Retina (tissue), 1 donor: ENCODE measurements around the gene DIP2C.

Experiments
- DNase-seq: peaks from one replicate; pipeline ENCODE4 v3.0.0-alpha.2; 2016

The DIP2C gene

DNA sequence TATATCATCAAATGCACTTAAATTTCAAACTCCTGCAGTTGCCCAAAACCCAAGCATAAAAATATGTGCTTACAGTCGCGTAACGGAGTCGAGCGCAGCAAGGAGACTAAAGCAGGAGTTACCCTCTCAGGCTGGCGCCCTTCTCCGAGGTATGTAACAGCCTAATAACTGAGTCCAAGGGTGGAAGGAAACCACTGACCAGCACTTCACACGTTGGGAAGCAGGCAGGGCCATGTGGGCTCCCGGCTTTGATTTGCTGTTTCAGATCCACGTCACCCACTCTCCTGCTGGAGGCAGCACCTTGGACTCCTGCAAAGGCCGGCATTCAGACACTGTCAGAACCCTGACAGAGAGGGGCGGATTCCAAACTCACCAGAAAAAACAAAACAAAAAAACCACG lies 123.8 kb downstream of the DIP2C start:
- no peak for DNase-seq

- no peak for DNase-seq
Observed at GRCh38 chr10:565146-565545, 124.3 kb downstream of the DIP2C start.

GRCh38 chr10:563827-564226 lies 125.6 kb downstream of the DIP2C start:
- DNase-seq, result no peak

- no peak for DNase-seq
Observed at GRCh38 chr10:562142-562541, 127.3 kb downstream of the DIP2C start.

DNA sequence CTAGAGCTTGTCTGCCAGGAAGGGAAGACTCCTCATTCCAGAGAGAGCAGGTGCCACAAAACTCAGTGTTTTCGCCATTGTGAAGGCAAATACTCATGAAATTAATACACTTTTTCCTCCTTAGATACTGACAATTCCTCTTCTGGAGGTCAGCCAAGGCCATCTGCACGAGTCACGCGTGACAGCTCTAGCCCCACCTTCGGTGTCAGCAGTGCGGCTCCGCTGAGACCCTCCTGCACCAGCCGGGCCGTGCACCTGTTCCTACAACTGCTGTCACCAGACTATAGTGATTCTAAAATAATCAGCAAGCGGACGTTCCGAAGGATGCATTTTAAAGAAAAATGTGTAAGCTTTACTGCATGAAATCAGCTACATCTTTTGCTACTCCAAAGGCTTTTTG lies 127.7 kb downstream of the DIP2C start:
- no peak for DNase-seq

DNA sequence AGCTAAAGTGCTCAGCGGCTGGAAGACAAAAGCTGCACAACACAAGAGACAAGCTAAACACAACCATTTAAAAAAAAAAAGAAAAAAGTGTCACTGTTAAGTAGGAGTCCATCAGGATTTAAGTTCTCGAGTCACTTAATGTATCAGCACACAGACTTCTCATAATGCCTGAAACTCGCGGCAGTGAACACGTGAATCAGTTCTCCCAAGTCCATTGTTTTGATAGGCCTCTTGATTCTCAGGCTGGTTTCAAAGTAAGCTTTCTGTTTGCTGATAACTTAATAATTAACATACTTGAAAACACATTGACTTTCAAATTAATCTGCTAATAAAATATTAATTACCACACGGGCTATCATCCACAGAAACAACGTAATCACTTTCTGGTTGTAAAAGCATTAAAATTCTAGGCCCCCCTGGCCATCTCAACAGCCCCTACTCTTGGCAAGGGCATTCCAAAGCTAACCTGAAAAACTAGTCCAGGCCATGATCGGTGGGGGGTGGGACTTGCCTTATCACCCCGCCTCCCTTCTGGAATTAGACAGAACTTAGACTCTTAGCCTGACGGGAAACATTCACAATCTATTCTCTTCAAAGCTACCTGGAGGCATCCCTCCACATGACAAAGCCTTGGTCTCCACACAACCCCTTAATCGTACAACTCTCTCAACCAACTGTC lies 129.0 kb downstream of the DIP2C start:
- no peak for DNase-seq

DNA sequence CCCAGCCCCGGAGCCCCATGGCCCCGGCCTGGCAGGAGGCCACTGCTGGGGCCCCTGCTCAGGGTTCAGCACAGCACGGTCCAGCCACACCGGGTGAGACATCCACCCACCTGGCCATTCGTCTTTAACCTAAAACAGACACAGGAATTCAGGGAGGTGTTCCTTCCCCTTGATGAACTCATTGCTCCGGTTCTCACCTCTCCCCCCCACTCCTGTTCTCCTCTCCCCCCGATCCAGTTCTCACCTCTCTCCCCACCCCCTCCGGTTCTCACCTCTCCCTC lies 129.8 kb downstream of the DIP2C start:
- no peak for DNase-seq

GRCh38 chr10:558891-559766 lies 130.3 kb downstream of the DIP2C start:
- no peak for DNase-seq

- no peak for DNase-seq
Observed at GRCh38 chr10:558364-558763, 131.1 kb downstream of the DIP2C start.

GRCh38 chr10:557792-558328 lies 131.6 kb downstream of the DIP2C start:
- no peak for DNase-seq

DNA sequence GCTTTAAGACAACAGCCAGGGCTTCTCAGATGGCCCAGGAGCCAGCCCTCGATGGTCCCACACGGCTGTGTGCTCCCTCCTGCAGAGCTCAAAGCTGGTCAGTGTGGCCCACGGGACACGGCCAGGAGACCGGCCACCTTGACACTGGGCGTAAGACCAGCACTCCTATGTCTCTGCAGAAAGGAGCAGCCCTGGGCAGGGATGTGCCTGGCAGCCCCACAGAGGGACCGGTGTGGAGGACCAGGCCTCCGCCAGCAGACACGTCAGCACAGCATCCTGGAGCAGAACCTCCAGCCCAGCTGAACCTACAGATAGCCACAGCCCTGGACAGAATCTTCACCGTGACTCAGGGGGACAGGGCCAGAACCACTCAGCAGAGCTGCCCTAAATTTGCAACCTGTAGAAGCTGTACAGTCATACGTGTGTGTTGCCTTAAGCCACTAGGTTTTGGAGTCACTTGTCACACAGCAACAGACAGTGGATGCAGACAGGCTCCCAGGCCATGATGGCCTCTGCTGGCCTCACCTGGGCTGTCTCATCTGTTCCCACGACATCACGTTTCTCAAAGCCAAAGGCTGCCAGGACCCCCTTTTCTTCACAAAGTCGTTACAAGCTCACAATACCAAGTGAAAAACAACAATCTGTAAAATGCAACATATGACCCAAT lies 132.4 kb downstream of the DIP2C start:
- no peak for DNase-seq

GRCh38 chr10:555682-556350 lies 133.7 kb downstream of the DIP2C start:
- DNase-seq, result no peak

GRCh38 chr10:555281-555680 lies 134.2 kb downstream of the DIP2C start:
- DNase-seq, result no peak

DNA sequence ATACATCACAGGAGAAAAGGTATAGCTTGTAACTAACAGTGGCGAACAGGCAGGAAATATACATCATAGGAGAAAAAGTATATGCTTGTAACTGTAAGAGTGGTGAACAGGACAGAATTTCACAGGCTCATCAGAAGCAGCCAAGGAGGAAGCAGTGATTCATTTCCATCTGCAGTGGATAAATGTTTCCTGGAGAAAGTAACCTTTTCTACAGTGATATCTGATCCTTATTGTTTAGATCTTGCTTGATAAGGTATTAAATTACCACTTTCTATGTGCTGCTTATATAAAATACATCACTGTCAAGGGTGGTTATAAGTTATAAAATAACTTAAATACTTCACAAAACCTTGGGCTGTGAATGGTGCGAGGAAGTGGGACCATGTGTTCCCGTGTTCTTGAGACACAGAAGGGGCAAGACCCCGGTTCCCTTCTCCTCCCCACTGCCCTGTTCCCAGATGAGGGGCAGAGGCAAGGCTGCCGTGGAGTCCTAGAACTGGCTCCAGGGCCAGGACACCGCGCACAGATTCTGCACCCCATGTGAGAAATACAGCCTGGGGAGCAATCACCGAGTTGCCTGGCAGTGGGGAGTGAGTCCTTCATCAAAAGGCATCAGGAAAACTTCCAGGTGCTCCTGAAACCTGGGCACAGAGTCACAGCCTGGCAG lies 135.2 kb downstream of the DIP2C start:
- DNase-seq, result no peak

DNA sequence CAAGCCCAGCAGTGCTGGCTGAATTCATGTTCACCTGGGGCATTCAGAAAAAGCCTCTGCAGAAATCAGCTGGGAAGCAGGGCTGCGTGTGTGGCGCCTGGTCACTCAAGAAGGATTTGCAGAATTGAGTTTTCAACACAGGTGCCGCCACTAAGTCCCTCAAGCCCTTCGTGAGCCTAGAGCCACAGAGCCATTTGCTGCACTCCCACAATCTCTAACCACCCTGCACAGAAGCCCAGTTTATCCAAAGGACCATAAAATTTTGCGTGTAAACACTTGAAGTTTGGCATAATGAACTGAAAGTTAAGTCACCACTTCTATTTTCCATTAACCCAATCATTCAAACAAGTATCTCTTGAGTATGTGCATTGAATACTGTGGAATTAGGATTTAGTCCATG lies 136.2 kb downstream of the DIP2C start:
- DNase-seq, result no peak

- no peak for DNase-seq
Observed at GRCh38 chr10:552679-553078, 136.8 kb downstream of the DIP2C start.

DNA sequence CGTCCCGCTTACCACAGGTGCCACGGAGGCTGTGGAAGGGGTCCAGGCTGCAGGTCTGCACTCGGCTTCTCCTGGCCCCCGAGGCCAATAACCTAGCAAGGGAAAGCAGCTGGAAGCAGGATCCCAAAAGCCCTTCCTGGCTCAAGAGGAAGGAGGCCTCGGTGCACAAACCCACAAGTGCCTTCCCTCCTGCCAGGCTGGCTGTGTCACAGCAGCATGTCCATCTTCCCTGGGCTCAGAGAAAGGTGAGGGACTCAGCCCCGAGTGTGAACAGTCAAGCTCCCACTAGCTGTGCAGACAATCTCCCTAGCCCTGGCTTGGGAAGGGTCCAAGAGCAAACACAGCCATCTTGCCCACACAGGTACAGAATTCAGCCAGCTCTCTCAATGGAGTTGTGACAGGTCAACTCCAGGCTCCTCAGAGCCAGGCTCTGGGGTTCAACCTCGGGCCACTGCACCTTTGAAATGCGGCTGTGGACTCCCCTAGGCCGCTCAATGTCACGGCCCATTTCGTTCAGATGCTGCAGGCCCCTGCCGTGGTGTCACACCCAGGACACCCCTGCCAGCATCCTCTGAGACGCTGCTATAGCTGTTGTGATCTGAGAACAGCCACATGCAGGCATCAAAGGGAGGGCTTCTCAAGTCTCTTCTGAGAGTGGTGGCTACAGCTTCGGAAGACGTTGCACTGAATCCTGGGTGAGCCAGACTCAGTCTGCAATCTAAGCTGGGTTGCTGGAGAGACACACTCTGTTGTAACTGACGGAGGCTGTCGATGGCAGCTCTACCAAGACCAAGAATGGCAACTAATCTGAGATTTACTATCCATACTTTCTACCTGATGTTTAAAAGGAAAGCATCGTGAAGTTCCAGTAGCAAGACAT lies 137.9 kb downstream of the DIP2C start:
- no peak for DNase-seq

- no peak for DNase-seq
Observed at GRCh38 chr10:550665-551372, 138.6 kb downstream of the DIP2C start.

- no peak for DNase-seq
Observed at GRCh38 chr10:549391-549790, 140.1 kb downstream of the DIP2C start.

DNA sequence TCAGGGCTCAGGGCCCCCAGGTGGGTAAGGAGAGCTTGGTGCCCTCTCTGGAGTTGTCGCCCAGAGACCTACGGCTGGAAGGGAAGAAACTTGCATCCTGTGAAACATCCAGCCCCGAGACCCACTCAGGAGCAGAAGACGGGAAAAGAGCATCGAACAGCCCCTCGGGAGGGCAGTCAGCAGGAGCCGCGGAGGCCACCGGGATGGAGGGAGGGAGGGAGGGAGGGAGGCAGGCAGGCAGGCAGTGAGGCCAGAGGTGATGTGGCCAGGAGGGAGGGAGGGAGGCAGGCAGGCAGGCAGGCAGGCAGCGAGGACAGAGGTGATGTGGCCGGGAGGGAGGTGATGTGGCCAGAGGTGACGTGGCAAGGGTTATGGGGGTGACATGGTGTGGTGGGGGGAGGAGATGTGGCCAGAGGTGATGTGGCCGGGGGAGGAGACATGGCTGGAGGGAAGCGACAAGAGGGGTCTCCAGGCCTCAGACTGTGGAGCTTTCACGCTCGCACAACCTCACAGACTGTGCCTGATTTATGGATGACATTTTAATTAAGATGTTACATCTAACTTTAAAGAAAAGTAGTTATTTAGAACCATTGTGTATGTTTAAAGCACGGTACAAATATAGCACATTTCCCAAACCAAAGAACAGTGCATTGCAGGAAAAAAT lies 141.1 kb downstream of the DIP2C start:
- no peak for DNase-seq
